ENCODE measurements around the gene ANKRD23.
"Not testable (repeated sequence)": the region's sequence is repeated elsewhere in the genome, so short reads cannot be mapped to it uniquely, and the experiment has no call there.

ANKRD23 gene

DNA sequence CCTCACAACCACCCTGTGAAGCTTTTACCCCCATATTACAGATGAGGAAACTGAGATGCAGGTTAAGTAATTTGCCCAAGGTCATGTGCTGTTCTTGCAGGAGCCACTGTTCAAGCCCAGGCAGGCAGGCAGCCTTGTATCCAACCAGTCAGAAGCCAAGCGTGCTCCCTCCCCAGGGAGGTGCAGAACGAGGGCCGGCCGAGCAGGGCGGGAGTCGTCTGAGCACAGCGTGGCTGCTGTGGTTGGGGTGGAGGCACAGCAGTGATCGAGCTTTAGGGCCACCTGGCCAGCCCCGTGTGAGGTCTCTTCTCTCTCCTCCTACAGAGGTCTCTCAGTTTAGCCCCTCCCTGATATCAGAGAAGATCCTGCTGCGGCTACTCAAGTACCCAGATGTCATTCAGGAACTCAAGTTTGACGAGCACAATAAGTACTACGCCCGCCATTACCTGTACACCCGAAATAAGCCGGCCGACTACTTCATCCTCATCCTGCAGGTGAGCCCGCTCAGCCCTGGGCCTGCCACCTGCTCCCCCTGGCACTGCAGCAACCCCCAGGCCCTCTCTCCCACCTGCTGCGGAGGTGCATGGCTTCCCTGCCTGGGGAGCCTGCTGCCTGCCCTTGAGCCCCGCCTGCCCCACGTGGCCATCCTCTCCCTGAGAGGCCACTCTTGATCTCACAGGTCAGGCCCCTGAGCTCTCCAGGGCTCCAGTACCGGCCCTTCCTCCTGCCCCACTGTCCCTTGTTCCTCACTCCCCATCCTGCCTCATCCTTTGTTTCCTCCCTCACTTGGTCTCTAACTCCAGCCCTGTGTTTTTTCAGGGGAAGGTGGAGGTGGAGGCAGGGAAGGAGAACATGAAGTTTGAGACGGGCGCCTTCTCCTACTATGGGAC lies 44.8 kb downstream of the ANKRD23 start:
- no peaks in the 10 kb centered on the region for H3K9me3 ChIP-seq
- no peak overlapping the region for H3K27ac ChIP-seq
- H3K36me3 ChIP-seq = no peaks in the 10 kb centered on the region
- H3K27me3 ChIP-seq = no peaks in the 10 kb centered on the region
- TF ChIP-seq, protein P1, sequence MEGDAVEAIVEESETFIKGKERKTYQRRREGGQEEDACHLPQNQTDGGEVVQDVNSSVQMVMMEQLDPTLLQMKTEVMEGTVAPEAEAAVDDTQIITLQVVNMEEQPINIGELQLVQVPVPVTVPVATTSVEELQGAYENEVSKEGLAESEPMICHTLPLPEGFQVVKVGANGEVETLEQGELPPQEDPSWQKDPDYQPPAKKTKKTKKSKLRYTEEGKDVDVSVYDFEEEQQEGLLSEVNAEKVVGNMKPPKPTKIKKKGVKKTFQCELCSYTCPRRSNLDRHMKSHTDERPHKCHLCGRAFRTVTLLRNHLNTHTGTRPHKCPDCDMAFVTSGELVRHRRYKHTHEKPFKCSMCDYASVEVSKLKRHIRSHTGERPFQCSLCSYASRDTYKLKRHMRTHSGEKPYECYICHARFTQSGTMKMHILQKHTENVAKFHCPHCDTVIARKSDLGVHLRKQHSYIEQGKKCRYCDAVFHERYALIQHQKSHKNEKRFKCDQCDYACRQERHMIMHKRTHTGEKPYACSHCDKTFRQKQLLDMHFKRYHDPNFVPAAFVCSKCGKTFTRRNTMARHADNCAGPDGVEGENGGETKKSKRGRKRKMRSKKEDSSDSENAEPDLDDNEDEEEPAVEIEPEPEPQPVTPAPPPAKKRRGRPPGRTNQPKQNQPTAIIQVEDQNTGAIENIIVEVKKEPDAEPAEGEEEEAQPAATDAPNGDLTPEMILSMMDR (IDR thresholded peaks at IDR 0.05) = no peak
- no peak overlapping the region for H3K4me3 ChIP-seq (ENCODE audit: low read depth in 1 of 2, low read length in 1 of 2)
- peaks cover 3 to 8% of the 10 kb centered on the region in 2 experiments for H3K4me1 ChIP-seq (ENCODE audit: control insufficient read depth in 1 of 2, insufficient read depth in 1 of 2, low read depth in 1 of 2, low read length in 1 of 2)

DNA sequence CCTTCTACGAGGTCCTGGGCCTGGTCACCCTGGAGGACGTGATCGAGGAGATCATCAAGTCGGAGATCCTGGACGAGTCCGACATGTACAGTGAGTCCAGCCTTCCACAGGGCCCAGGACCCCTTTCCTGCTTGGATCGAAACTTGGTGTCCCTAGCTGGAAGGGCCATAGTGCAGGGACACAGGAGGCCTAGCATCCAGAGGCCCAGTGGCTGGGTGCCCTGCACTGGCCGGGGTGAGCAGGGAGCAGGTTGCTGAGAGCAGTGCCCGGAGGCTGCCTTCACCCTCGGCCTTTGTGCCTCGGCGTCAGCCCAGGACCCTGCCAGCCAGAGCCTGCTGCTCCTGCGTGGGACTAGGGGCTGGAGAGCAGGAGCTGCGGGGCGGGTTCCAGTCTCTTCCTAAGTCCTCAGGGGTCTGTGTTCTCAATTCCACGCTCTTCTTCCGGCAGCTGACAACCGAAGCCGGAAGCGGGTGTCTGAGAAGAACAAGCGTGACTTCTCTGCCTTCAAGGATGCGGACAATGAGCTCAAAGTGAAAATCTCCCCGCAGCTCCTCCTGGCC lies 46.7 kb downstream of the ANKRD23 start:
- TF ChIP-seq, protein P1 (IDR thresholded peaks at IDR 0.05) = no peak
- no peaks in the 10 kb centered on the region for H3K9me3 ChIP-seq
- H3K4me3 ChIP-seq (ENCODE audit: low read depth in 1 of 2, low read length in 1 of 2) = no peak overlapping the region

DNA sequence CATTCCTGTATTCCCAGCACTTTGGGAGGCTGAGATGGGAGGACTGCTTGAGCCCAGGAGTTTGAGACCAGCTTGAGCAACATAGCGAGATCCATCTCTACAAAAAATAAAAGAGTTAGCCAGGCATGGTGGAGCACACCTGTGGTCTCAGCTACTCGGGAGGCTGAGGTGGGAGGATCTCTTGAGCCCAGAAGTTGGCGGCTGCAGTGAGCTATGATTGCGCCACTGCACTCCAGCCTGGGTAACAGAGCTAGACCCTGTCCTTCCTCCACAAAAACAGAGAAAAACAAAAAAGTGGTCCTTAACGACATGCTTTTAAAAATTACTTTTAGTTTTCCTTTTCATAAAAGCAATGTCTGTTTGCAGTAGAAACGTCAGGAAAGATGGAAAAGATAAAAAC lies 47.3 kb downstream of the ANKRD23 start:
- H3K27me3 ChIP-seq; H3K9me3 ChIP-seq; H3K36me3 ChIP-seq; H3K4me3 ChIP-seq (ENCODE audit: low read depth in 1 of 2, low read length in 1 of 2); H3K4me1 ChIP-seq (ENCODE audit: control insufficient read depth in 1 of 2, insufficient read depth in 1 of 2, low read depth in 1 of 2, low read length in 1 of 2); H3K27ac ChIP-seq: not testable (repeated sequence)

More for the DNA sequence above, 46.7 kb downstream of the ANKRD23 start:
- Histone ChIP-seq H3K4me1 (ENCODE audit: control insufficient read depth in 1 of 2, insufficient read depth in 1 of 2, low read depth in 1 of 2, low read length in 1 of 2) (peaks cover 3 to 8% of the 10 kb centered on the region in 2 experiments), H3K27ac (no peak overlapping the region), H3K27me3 (no peaks in the 10 kb centered on the region), H3K36me3 (no peaks in the 10 kb centered on the region)

DNA sequence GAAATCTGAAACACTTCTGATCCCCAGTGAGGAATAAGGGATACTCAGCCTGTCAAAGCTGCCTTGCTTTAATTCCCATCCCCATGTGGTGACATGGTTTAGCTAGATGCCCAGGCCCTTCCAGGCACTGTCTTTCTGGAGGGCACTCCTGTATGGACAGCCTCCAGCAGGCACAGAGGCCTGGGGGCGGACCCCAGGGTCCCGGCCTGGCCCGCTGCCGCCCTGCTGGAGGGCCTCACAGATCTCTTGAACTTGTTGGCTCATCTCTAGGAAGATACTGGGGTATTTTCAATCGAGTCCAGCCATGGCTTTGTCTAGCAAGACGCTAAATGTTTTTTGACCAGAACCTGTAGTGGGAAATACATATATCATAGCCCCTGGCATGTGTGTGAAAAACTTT lies 48.7 kb downstream of the ANKRD23 start:
- TF ChIP-seq, protein P1 (IDR thresholded peaks at IDR 0.05) = no peak
- Histone ChIP-seq H3K36me3 (no peaks in the 10 kb centered on the region), H3K27me3 (no peaks in the 10 kb centered on the region), H3K27ac (no peak overlapping the region), H3K4me3 (ENCODE audit: low read depth in 1 of 2, low read length in 1 of 2) (no peak overlapping the region), H3K4me1 (ENCODE audit: control insufficient read depth in 1 of 2, insufficient read depth in 1 of 2, low read depth in 1 of 2, low read length in 1 of 2) (no peaks in the 10 kb centered on the region), H3K9me3 (no peaks in the 10 kb centered on the region)

DNA sequence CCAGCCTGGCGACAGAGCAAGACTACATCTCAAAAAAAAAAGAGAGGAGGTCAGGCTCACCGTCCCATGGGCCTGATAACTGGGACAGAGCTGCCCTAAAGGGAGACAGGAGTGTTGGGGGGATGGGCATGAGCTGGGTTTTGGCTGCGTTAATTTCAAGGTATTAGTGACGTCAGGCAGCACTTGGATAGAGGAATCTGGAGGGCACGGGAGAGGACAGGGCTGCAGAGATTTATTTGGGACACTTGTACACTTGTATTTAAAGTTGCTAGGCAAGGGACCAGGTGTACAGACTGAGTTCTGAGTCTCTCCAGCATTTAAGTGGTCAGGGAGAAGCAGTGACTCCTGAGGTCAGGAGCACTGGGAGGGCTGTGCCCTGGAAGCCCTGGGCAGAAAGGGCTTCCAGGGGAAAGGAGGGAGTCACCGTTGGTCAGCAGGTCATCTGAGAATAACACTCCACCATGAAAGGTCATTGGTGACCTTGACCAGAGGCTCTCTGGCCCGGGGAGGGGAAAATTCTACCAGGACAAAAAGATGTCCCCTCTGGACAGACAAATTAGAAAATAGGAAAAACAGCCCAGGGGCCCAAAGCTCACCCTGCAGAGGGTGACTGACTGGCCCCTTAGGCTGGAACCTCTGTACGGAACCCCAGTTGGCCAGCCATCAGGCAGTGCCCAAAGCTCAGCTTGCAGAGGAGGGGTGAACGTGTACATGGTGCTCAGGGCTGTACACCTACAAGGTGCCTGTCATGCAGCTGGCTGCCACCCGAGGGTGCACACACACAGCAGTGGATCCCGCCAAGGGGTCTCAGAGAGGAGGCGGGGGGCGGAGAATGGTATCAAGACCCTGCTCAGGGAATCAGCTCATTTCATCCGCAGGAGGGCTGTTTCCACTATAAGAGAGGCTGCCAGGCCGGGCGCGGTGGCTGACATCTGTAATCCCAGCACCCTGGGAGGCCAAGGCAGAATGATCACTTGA lies 50.8 kb downstream of the ANKRD23 start:
- no peaks in the 10 kb centered on the region for H3K9me3 ChIP-seq
- H3K27me3 ChIP-seq = no peaks in the 10 kb centered on the region
- no peak overlapping the region for H3K27ac ChIP-seq
- no peaks in the 10 kb centered on the region for H3K36me3 ChIP-seq
- H3K4me3 ChIP-seq (ENCODE audit: low read depth in 1 of 2, low read length in 1 of 2) = no peak overlapping the region
- no peaks in the 10 kb centered on the region for H3K4me1 ChIP-seq (ENCODE audit: control insufficient read depth in 1 of 2, insufficient read depth in 1 of 2, low read depth in 1 of 2, low read length in 1 of 2)
- TF ChIP-seq, protein P1 (IDR thresholded peaks at IDR 0.05) = no peak
